Adrenal gland (tissue), 12 donors: ENCODE data around the gene S100A6. TPM values are rescaled to one million over a fixed set of nuclear protein-coding genes. Genes with fewer than 3 reads are reported as not detected.
A peak's percentile ranks its signal among the peaks of the same experiment; 100 is the strongest.

ENCODE experiments used
- DNase-seq, 7 donors: peaks; one replicate each; pipeline ENCODE4 v3.0.0-alpha.2; 2019 to 2020
- H3K27ac ChIP-seq, 5 donors: fragments of 200-600 bp; sonication (generic) in 4 of 5; 1 replicate in 3 of 5; 2 replicates in 2 of 5; pipeline versions ENCODE4 v1.5.1 to v1.8.0; 2016 to 2020; ENCODE audit warnings: mild to moderate bottlenecking in 1 of 5
- H3K27me3 ChIP-seq: fragments of 200-600 bp; 2 replicates; pipeline ENCODE4 v1.8.0; 2021
- H3K36me3 ChIP-seq, 2 donors: fragments of 200-600 bp; replicated peaks in 1 of 2; 1 replicate in 1 of 2; 2 replicates in 1 of 2; pipeline versions ENCODE4 v1.5.1 to v1.8.0; 2018 to 2022
- H3K4me1 ChIP-seq, 2 donors: fragments of 200-600 bp; replicated peaks in 1 of 2; 1 replicate in 1 of 2; 2 replicates in 1 of 2; pipeline versions ENCODE4 v1.5.1 to v1.8.0; 2018 to 2021
- H3K4me3 ChIP-seq, 4 donors: fragments of 200-600 bp; sonication (generic) in 3 of 4; one replicate each; pipeline ENCODE4 v1.5.1; 2016 to 2018
- H3K9me3 ChIP-seq, 3 donors: fragments of 200-600 bp; sonication (generic) in 1 of 3; replicated peaks in 1 of 3; 1 replicate in 2 of 3; 2 replicates in 1 of 3; pipeline versions ENCODE4 v1.5.1 to v1.8.0; 2016 to 2021
- CTCF ChIP-seq, 6 experiments: fragments of 450-650 bp in 4 of 6; fragments of 200-600 bp in 2 of 6; sonication (generic) in 1 of 6; IDR thresholded peaks; 1 replicate in 5 of 6; 2 replicates in 1 of 6; pipeline versions ENCODE4 v1.5.1 to v1.8.0; 2016 to 2021; ENCODE audit warnings: antibody characterized with exemption in 6 of 6, mild to moderate bottlenecking in 2 of 6, moderate library complexity in 1 of 6
- POLR2A ChIP-seq, 2 donors: fragments of 450-650 bp; IDR thresholded peaks; one replicate each; pipeline ENCODE4 v1.6.1; 2017; ENCODE audit warnings: antibody characterized with exemption in 2 of 2, mild to moderate bottlenecking in 2 of 2, moderate library complexity in 1 of 2
- WGBS, 4 donors: extraction: QIAGEN DNeasy Blood & Tissue Kit in 2 of 4; methylation state at CpG; one replicate each; pipeline versions ENCODE4 v1.1.5 to v1.1.7; 2013 to 2017; 5-methylcytosine and 5-hydroxymethylcytosine counted together
- intact Hi-C, 2 donors: fragments of 100-400 bp; cut with DNase I; formaldehyde crosslinking; loops; one replicate each; pipeline versions ENCODE4 v1.14.1 to v1.15.0; 2022 to 2023
- polyA plus RNA-seq, 3 donors: library from polyadenylated mRNA; stranded (reverse); fragments of 200-250 nt in 2 of 3; fragments of 350-450 nt in 1 of 3; fragmentation: Illumina TruSeq in 1 of 3; extraction: RNeasy Lipid Tissue Mini Kit (QIAGEN cat#74804) in 1 of 3; gene quantifications; one replicate each; pipeline ENCODE4 v1.2.3, GENCODE V29; 2013 to 2014
- total RNA-seq, 9 donors: library from RNA; depleted of rRNA in 4 of 9; stranded (reverse); fragments of >200 nt in 4 of 9; fragments of 120-200 nt in 1 of 9; fragmentation: NEBNext Ultra II Directional in 1 of 9; extraction: Animal tissue kit (Norgen Biotek cat#: 25700) in 1 of 9; gene quantifications; one replicate each; pipeline versions ENCODE4 v1.1.0 to v1.2.4, GENCODE V29; 2013 to 2023
- donor health status: healthy with polysubstance abuse.
- donor health status: Bipolar disorder and iron deficiency.
- donor health status: DM: yes; HTN: yes; CAD: no.
- donor health status: DM: no; HTN: no; CAD: no.
- donor health status: DM: no; HTN: no; CAD: no.
- donor health status: DM: yes; HTN: yes; CAD: no.

The S100A6 gene
- total and polyA plus RNA-seq, 12 donors, result 39.4 to 4,129 (median 372) TPM

- Histone ChIP-seq H3K27me3 (no peaks in the 10 kb centered on the region), H3K9me3 (no peaks in the 10 kb centered on the region), H3K36me3 (no peaks in the 10 kb centered on the region), H3K4me3 (no peak overlapping the region), H3K4me1 (peaks cover 14 to 21% of the 10 kb centered on the region in 2 donors), H3K27ac (no peak overlapping the region)
- WGBS, 4 donors, result 94 to 96% (median 94%) methylated on average over 3 of the region's 3 CpGs
- DNase-seq, result no peak
- intact Hi-C loops, result no loop called here
- TF ChIP-seq CTCF (IDR thresholded peaks at IDR 0.05), result no peak
Observed at GRCh38 chr1:153557877-153558276, 22.1 kb upstream of the S100A6 start.

- no peaks in the 10 kb centered on the region for H3K9me3 ChIP-seq
- intact Hi-C loops, result no loop called here
- H3K27me3 ChIP-seq, result no peaks in the 10 kb centered on the region
- H3K36me3 ChIP-seq, result no peaks in the 10 kb centered on the region
- H3K27ac ChIP-seq, result no peak overlapping the region
- no peak for DNase-seq
- WGBS, 4 donors, result 92 to 100% (median 100%) methylated on average over 1 of the region's 1 CpG
- TF ChIP-seq POLR2A (IDR thresholded peaks at IDR 0.05) (no peak), CTCF (IDR thresholded peaks at IDR 0.05) (no peak)
- H3K4me1 ChIP-seq, result peaks cover 14 to 21% of the 10 kb centered on the region in 2 donors
- no peak overlapping the region for H3K4me3 ChIP-seq
Observed at GRCh38 chr1:153556348-153556747, 20.6 kb upstream of the S100A6 start.

- Histone ChIP-seq H3K27ac (peak overlapping the region in 4 of 5 donors; percentile 28 to 78 (median 63)), H3K4me3 (no peak overlapping the region), H3K4me1 (peaks cover 23 to 30% of the 10 kb centered on the region in 2 donors), H3K9me3 (no peaks in the 10 kb centered on the region), H3K36me3 (no peaks in the 10 kb centered on the region), H3K27me3 (no peaks in the 10 kb centered on the region)
- WGBS, 4 donors, result 45 to 60% (median 47%) methylated on average over 2 of the region's 2 CpGs
- DNase-seq, result peak in 1 of 7 donors; percentile 20
- TF ChIP-seq CTCF (IDR thresholded peaks at IDR 0.05) (no peak), POLR2A (IDR thresholded peaks at IDR 0.05) (no peak)
- intact Hi-C loops, result loop anchor here in 1 of 2 donors (5.0 kb wide), 1 partner anchor 42 kb away; no protein-coding TSS in a partner anchor
Observed at GRCh38 chr1:153553830-153554541, 18.2 kb upstream of the S100A6 start.

GRCh38 chr1:153553096-153553495 lies 17.3 kb upstream of the S100A6 start:
- peak overlapping the region in 3 of 5 donors; percentile 28 to 78 (median 66) for H3K27ac ChIP-seq
- H3K4me1 ChIP-seq, result peaks cover 26 to 33% of the 10 kb centered on the region in 2 donors
- WGBS, 4 donors, result 77 to 85% (median 85%) methylated on average over 8 to 12 of the region's 12 CpGs
- no peaks in the 10 kb centered on the region for H3K9me3 ChIP-seq
- TF ChIP-seq CTCF (IDR thresholded peaks at IDR 0.05), result no peak
- TF ChIP-seq POLR2A (IDR thresholded peaks at IDR 0.05), result no peak
- no peak overlapping the region for H3K4me3 ChIP-seq
- intact Hi-C loops, result loop anchor here in 1 of 2 donors (5.0 kb wide), 1 partner anchor 41 kb away; no protein-coding TSS in a partner anchor
- no peaks in the 10 kb centered on the region for H3K27me3 ChIP-seq
- H3K36me3 ChIP-seq, result no peaks in the 10 kb centered on the region
- DNase-seq, result peak in 1 of 7 donors; percentile 12
